Body of pancreas (tissue), 4 donors: Measurements from ENCODE around the gene COL13A1. TPM values are rescaled to one million over a fixed set of nuclear protein-coding genes. Genes with fewer than 3 reads are reported as not detected.

Experiments used
- ATAC-seq: fragments of 150-250 bp; one replicate; pipeline ENCODE4 v1.9.1; 2016
- DNase-seq, 4 donors: peaks; one replicate each; pipeline ENCODE4 v3.0.0-alpha.2; 2019
- H3K27ac ChIP-seq, 4 donors: fragments of 200-600 bp; sonication (generic); 1 replicate in 3 of 4; 2 replicates in 1 of 4; pipeline versions ENCODE4 v1.5.1 to v1.6.1; 2016 to 2019; ENCODE audit warnings: mild to moderate bottlenecking in 1 of 4, mixed read lengths in 1 of 4, moderate library complexity in 1 of 4
- H3K27me3 ChIP-seq, 2 donors: fragments of 200-600 bp; sonication (generic); one replicate each; pipeline ENCODE4 v1.6.0; 2016; ENCODE audit warnings: mild to moderate bottlenecking in 1 of 2
- H3K36me3 ChIP-seq, 2 donors: fragments of 200-600 bp; sonication (generic); replicated peaks in 1 of 2; 2 replicates each; pipeline ENCODE4 v1.5.1; 2016; ENCODE audit warnings: low read depth in 2 of 2; ENCODE audit not compliant: insufficient read depth in 1 of 2
- H3K4me1 ChIP-seq: fragments of 200-600 bp; sonication (generic); one replicate; pipeline ENCODE4 v1.6.0; 2016
- H3K4me3 ChIP-seq, 2 donors: fragments of 200-600 bp; sonication (generic); 1 replicate in 1 of 2; 2 replicates in 1 of 2; pipeline ENCODE4 v1.5.1; 2016 to 2019
- H3K9me3 ChIP-seq, 3 donors: fragments of 200-600 bp; sonication (generic); 1 replicate in 2 of 3; 2 replicates in 1 of 3; pipeline ENCODE4 v1.5.1; 2016
- CTCF ChIP-seq, 7 experiments: fragments of 450-650 bp in 4 of 7; fragments of 200-600 bp in 3 of 7; sonication (generic) in 3 of 7; IDR thresholded peaks; one replicate each; pipeline ENCODE4 v1.5.1; 2016 to 2019; ENCODE audit warnings: antibody characterized with exemption in 7 of 7
- POLR2A ChIP-seq, 3 donors: fragments of 450-650 bp; IDR thresholded peaks; one replicate each; pipeline ENCODE4 v1.6.1; 2016; ENCODE audit warnings: antibody characterized with exemption in 3 of 3, mild to moderate bottlenecking in 2 of 3
- WGBS, 2 donors: methylation state at CpG; one replicate each; pipeline ENCODE4 v1.1.5; 2017; 5-methylcytosine and 5-hydroxymethylcytosine counted together
- intact Hi-C: fragments of 100-400 bp; cut with DNase I; formaldehyde crosslinking; loops from one replicate; pipeline ENCODE4 v1.15.1; 2023
- total RNA-seq, 2 donors: library from RNA; depleted of rRNA; stranded (reverse); fragments of >200 nt; gene quantifications; one replicate each; pipeline ENCODE4 v1.1.0, GENCODE V29; 2016

Gene COL13A1
- total RNA-seq, 2 donors from 2014 or later = 2.3 TPM; not detected in 1

- no peaks in the 10 kb centered on the region for H3K4me1 ChIP-seq
- H3K27me3 ChIP-seq = no peaks in the 10 kb centered on the region
- DNase-seq (peak; percentile 12 to 54 (median 21)), ATAC-seq (no peak)
- no peaks in the 10 kb centered on the region for H3K9me3 ChIP-seq
- no peak overlapping the region for H3K4me3 ChIP-seq
- H3K27ac ChIP-seq = no peak overlapping the region
- WGBS, 2 donors = 50 to 58% methylated on average over 2 of the region's 2 CpGs
- TF ChIP-seq POLR2A (IDR thresholded peaks at IDR 0.05) (no peak), CTCF (IDR thresholded peaks at IDR 0.05) (no peak)
- intact Hi-C loops = no loop called here
- H3K36me3 ChIP-seq = no peaks in the 10 kb centered on the region
These were observed 192.6 kb downstream of the COL13A1 start for GRCh38 chr10:69994262-69994661.

DNA sequence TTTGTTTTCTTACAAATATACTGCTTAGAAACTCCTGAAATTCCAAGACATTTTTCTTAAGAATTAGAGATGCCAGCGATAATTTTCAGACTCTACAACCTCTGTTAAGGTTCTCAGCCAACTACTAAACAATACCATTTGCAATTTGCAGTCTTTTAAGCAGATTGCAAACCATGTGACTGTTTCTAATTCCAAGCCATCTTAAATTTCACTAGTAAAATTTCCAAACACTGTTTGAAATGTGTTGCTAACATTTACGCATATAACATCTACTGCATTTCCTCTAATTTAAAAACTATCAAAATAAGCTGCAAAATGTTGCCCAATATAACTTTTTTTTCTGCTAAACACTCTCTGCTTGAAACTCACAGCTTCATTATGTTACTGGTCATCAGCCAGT is 194.9 kb downstream of the COL13A1 start:
- ATAC-seq = no peak
- H3K4me1 ChIP-seq = no peaks in the 10 kb centered on the region
- TF ChIP-seq CTCF (IDR thresholded peaks at IDR 0.05) (no peak), POLR2A (IDR thresholded peaks at IDR 0.05) (no peak)
- no peak overlapping the region for H3K4me3 ChIP-seq
- H3K36me3 ChIP-seq = no peaks in the 10 kb centered on the region
- no peak overlapping the region for H3K27ac ChIP-seq
- no peak for DNase-seq
- no peaks in the 10 kb centered on the region for H3K27me3 ChIP-seq
- intact Hi-C loops = no loop called here
- 77 to 81% methylated on average over 2 of the region's 2 CpGs for WGBS, 2 donors
- no peaks in the 10 kb centered on the region for H3K9me3 ChIP-seq

DNA sequence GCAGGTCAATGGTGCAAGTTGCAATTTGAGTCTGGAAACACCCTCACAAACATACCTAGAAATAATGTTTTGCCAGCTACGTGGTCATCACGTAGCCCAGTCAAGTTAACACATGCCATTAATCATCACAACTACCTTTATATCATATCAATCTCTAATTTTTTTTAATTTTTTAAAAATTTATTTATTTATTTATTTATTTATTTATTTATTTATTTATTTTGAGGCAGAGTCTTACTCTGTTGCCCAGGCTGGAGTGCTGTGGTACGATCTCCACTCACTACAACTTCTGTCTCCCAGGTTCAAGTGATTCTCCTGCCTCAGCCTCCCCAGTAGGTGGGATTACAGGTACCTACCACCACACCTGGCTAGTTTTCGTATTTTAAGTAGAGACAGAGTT is 198.6 kb downstream of the COL13A1 start:
- Histone ChIP-seq H3K4me3 (no peak overlapping the region), H3K27me3 (no peaks in the 10 kb centered on the region), H3K27ac (no peak overlapping the region), H3K4me1 (no peaks in the 10 kb centered on the region), H3K9me3 (no peaks in the 10 kb centered on the region), H3K36me3 (no peaks in the 10 kb centered on the region)
- no peak for DNase-seq
- WGBS, 2 donors = 94% methylated on average over 4 of the region's 4 CpGs
- no peak for ATAC-seq
- intact Hi-C loops = no loop called here
- TF ChIP-seq POLR2A (IDR thresholded peaks at IDR 0.05) (no peak), CTCF (IDR thresholded peaks at IDR 0.05) (no peak)

- intact Hi-C loops = no loop called here
- Histone ChIP-seq H3K27me3 (no peaks in the 10 kb centered on the region), H3K4me1 (no peaks in the 10 kb centered on the region), H3K4me3 (no peak overlapping the region), H3K27ac (no peak overlapping the region), H3K9me3 (no peaks in the 10 kb centered on the region), H3K36me3 (no peaks in the 10 kb centered on the region)
- no peak for ATAC-seq
- TF ChIP-seq CTCF (IDR thresholded peaks at IDR 0.05) (no peak), POLR2A (IDR thresholded peaks at IDR 0.05) (no peak)
- DNase-seq = no peak
- 68 to 82% methylated on average over 8 to 9 of the region's 9 CpGs for WGBS, 2 donors
These were observed 205.6 kb downstream of the COL13A1 start for GRCh38 chr10:70007116-70007820.

Other genes with a start within 250 kb of the COL13A1 start
- gene NEUROG3, start 228.5 kb upstream of the COL13A1 start, total RNA-seq = not detected
- gene FAM241B, start 171.7 kb upstream of the COL13A1 start, total RNA-seq = 1 to 10 TPM in 1 of 2 donors, under 1 TPM in 1; 0.66 to 1.8 TPM